NCI-H82 (cell line): Measurements from ENCODE around the gene RPL12.

Source experiments
- DNase-seq: peaks from one replicate; lab custom pipeline; 2025; lab: John Stamatoyannopoulos, UW

RPL12 gene

GRCh38 chr9:127404631-127405030 lies 46.6 kb downstream of the RPL12 start:
- DNase-seq = no peak

- no peak for DNase-seq
Observed at GRCh38 chr9:127403507-127404192, 47.6 kb downstream of the RPL12 start.

GRCh38 chr9:127402401-127403090 lies 48.7 kb downstream of the RPL12 start:
- DNase-seq = no peak

GRCh38 chr9:127399736-127400269 lies 51.4 kb downstream of the RPL12 start:
- no peak for DNase-seq

- peak; percentile 38 for DNase-seq
Observed at GRCh38 chr9:127398715-127399400, 52.3 kb downstream of the RPL12 start.

- no peak for DNase-seq
Observed at GRCh38 chr9:127398275-127398647, 52.9 kb downstream of the RPL12 start.
